Measurements from ENCODE around the gene OLFML3.

DNA sequence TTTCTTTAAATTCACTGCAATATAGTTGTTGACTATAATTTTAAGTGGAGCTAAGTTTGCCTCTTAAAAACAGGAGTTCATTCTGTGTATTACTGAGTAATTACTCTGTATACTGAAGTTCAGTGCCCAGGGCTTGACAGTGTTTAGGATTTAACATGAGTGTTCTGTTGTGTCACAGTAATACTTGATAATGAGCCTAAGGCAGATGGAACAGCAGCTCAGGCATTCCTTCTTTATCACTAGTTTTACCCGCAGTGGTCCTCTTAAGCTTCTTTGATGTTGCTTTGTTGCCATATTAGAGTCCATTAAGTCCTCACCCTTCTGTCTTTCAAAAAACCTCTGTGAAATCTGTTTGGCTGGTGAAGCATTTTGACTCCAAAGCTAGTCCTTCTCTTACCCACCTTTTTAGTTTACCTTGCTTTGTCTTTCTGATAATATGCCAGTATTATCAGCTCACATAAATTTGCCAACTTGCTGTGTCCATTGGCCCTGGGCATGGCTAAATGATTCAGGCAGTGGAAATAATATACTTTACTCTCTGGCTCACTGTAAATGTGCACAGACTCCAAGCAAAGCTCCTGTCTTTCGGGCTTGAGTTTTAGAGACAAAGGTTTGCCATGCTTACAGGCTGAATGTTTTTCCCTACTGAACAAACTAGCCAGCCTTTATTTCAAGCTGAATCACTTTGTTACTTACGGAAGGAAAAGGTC lies 32.4 kb upstream of the OLFML3 start:
- no peak for TF ChIP-seq CTCF (IDR thresholded peaks at IDR 0.05; ENCODE audit: low read depth, low read length)
- no peak for TF ChIP-seq EZH2phosphoT487 (IDR thresholded peaks at IDR 0.05; ENCODE audit: low read depth)

All from OCI-LY3 (cell line).